WTC11 (cell line): ENCODE data around the gene RCAN2. TPM values are rescaled to one million over a fixed set of nuclear protein-coding genes. Genes with fewer than 3 reads are reported as not detected.
A peak's percentile ranks its signal among the peaks of the same experiment; 100 is the strongest.

Experiments used
- ATAC-seq: fragments of 200-7000 bp; cut with Tn5 transposase; 2 replicates; pipeline ENCODE4 v1.10.0; 2021; ENCODE audit warnings: mild to moderate bottlenecking, moderate library complexity
- CTCF ChIA-PET: fragments of 300-600 bp; sonication (Branson Sonifier 250); formaldehyde crosslinking; loops from one replicate; lab custom pipeline; 2021; ENCODE audit warnings: antibody characterized with exemption; lab: Charles Lee
- POLR2A ChIA-PET: fragments of 350-600 bp; sonication (Branson Sonifier 250); formaldehyde crosslinking; loops from one replicate; lab custom pipeline; 2021; ENCODE audit warnings: antibody characterized with exemption; lab: Charles Lee
- DNase-seq: peaks from one replicate; pipeline ENCODE4 v3.0.0; 2021; ENCODE audit warnings: low spot score
- H3K27ac Mint-ChIP-seq: 2 replicates; pipeline ENCODE4 v1.8.0; 2021; ENCODE audit warnings: mixed read lengths
- H3K27me3 Mint-ChIP-seq: 2 replicates; pipeline ENCODE4 v1.8.0; 2021; ENCODE audit warnings: low read depth, mild to moderate bottlenecking, moderate library complexity, mixed read lengths
- H3K36me3 Mint-ChIP-seq: 2 replicates; pipeline ENCODE4 v1.8.0; 2021; ENCODE audit warnings: mixed read lengths
- H3K4me1 Mint-ChIP-seq: 2 replicates; pipeline ENCODE4 v1.8.0; 2022; ENCODE audit warnings: mixed read lengths
- H3K4me3 Mint-ChIP-seq: 2 replicates; pipeline ENCODE4 v1.8.0; 2021; ENCODE audit warnings: mild to moderate bottlenecking, moderate library complexity, mixed read lengths
- H3K9me3 Mint-ChIP-seq: 2 replicates; pipeline ENCODE4 v1.8.0; 2021; ENCODE audit warnings: mixed read lengths
- AFF4 ChIP-seq: sonication (generic); formaldehyde crosslinking; IDR thresholded peaks from 2 replicates; pipeline ENCODE4 v1.8.1; 2023; ENCODE audit warnings: mild to moderate bottlenecking, missing genetic modification reagents, borderline replicate concordance
- CBFB ChIP-seq: sonication (generic); formaldehyde crosslinking; IDR thresholded peaks from 2 replicates; pipeline ENCODE4 v1.8.1; 2022; ENCODE audit warnings: mild to moderate bottlenecking, low read depth, missing genetic modification reagents
- CREB1 ChIP-seq: sonication (generic); formaldehyde crosslinking; IDR thresholded peaks from 2 replicates; pipeline ENCODE4 v1.8.0; 2023; ENCODE audit warnings: mild to moderate bottlenecking, missing genetic modification reagents
- CTCF ChIP-seq: fragments of 200-600 bp; IDR thresholded peaks from 2 replicates; pipeline ENCODE4 v1.8.0; 2022; ENCODE audit warnings: antibody characterized with exemption
- E2F4 ChIP-seq: sonication (generic); formaldehyde crosslinking; IDR thresholded peaks from 2 replicates; pipeline ENCODE4 v1.8.1; 2022; ENCODE audit warnings: low read depth, mild to moderate bottlenecking, moderate library complexity, missing genetic modification reagents, borderline replicate concordance
- E2F5 ChIP-seq: sonication (generic); formaldehyde crosslinking; IDR thresholded peaks from 2 replicates; pipeline ENCODE4 v1.8.1; 2022; ENCODE audit warnings: mild to moderate bottlenecking, moderate library complexity, missing genetic modification reagents
- EMX1 ChIP-seq: fragments of 250-450 bp; sonication (Bioruptor Pico); IDR thresholded peaks from 2 replicates; pipeline ENCODE4 v1.8.0; 2021; ENCODE audit warnings: mild to moderate bottlenecking
- JAZF1 ChIP-seq: fragments of 250-450 bp; sonication (Bioruptor Pico); IDR thresholded peaks from 2 replicates; pipeline ENCODE4 v1.9.0; 2021; ENCODE audit warnings: moderate library complexity, mild to moderate bottlenecking, inconsistent platforms
- JUN ChIP-seq: sonication (generic); formaldehyde crosslinking; IDR thresholded peaks from 2 replicates; pipeline ENCODE4 v1.8.0; 2023; ENCODE audit warnings: mild to moderate bottlenecking, missing genetic modification reagents
- MXD4 ChIP-seq: fragments of 250-450 bp; sonication (Bioruptor Pico); IDR thresholded peaks from 2 replicates; pipeline ENCODE4 v1.8.0; 2021; ENCODE audit warnings: mild to moderate bottlenecking, moderate library complexity, borderline replicate concordance
- NFE2L1 ChIP-seq: sonication (generic); formaldehyde crosslinking; IDR thresholded peaks from 2 replicates; pipeline ENCODE4 v1.8.1; 2023; ENCODE audit warnings: missing genetic modification reagents
- NFYB ChIP-seq: sonication (generic); formaldehyde crosslinking; conservative IDR thresholded peaks from 2 replicates; pipeline ENCODE4 v1.8.0; 2022; ENCODE audit warnings: low read depth, missing genetic modification reagents
- PRRX2 ChIP-seq: fragments of 250-450 bp; sonication (Bioruptor Pico); IDR thresholded peaks from 2 replicates; pipeline ENCODE4 v1.8.0; 2021; ENCODE audit warnings: mild to moderate bottlenecking
- SMAD4 ChIP-seq: sonication (generic); formaldehyde crosslinking; IDR thresholded peaks from 2 replicates; pipeline ENCODE4 v1.8.0; 2022; ENCODE audit warnings: mild to moderate bottlenecking, missing genetic modification reagents
- TP53 ChIP-seq: sonication (generic); formaldehyde crosslinking; IDR thresholded peaks from 2 replicates; pipeline ENCODE4 v1.8.1; 2023; ENCODE audit warnings: mild to moderate bottlenecking, missing genetic modification reagents
- ZNF232 ChIP-seq: sonication (generic); formaldehyde crosslinking; IDR thresholded peaks from 2 replicates; pipeline ENCODE4 v1.8.0; 2022; ENCODE audit warnings: mild to moderate bottlenecking, missing genetic modification reagents
- ZNF263 ChIP-seq: sonication (generic); formaldehyde crosslinking; IDR thresholded peaks from 2 replicates; pipeline ENCODE4 v1.8.1; 2022; ENCODE audit warnings: low read depth, mild to moderate bottlenecking, moderate library complexity, missing genetic modification reagents
- ZNF317 ChIP-seq: sonication (generic); formaldehyde crosslinking; IDR thresholded peaks from 2 replicates; pipeline ENCODE4 v1.8.1; 2023; ENCODE audit warnings: low read depth, mild to moderate bottlenecking, moderate library complexity, missing genetic modification reagents, borderline replicate concordance
- ZNF423 ChIP-seq: fragments of 250-450 bp; sonication (Bioruptor Pico); IDR thresholded peaks from 2 replicates; pipeline ENCODE4 v2.1.2; 2022; ENCODE audit warnings: mild to moderate bottlenecking, moderate library complexity
- total RNA-seq: library from RNA; stranded (reverse); gene quantifications from 3 replicates; pipeline ENCODE4 v1.2.3, GENCODE V29; 2021

Gene RCAN2
- total RNA-seq, 1 experiment from 2014 or later, result 3.9 TPM

DNA sequence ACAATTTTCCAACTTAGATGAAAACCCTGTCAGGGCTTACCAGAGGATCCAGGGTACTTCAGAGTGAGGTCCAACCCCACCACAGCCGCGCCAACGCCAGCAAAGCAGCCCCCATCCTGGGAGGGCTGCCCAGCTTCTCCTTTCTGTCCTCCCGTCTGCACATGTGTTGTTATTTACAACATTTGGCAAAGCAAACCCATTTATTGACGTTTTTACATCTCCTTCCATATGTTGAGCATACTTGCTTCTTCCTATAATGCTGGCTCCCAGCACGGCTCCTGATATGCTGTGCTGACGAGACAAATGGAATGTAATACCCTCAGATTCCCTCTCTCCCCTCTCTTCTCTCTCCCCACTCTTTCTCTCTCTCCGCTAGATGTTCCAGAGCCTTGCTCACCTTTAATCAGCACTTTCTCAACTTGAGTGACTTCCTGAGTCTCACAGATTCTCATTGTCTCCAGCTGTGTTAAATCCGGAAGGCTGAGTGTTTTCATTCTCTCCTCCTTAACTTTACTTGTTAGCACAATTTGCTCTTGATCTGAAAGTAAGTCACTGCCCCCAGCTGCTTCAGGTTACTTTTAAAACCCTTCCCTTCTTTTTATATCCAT lies 22.7 kb downstream of the RCAN2 start:
- Mint-ChIP-seq H3K27ac (peak overlapping the region; percentile 63), H3K4me1 (peaks cover 56% of the 10 kb centered on the region), H3K9me3 (peaks cover 18% of the 10 kb centered on the region), H3K4me3 (peak overlapping the region; percentile 4; the same call in 1 of the 2 replicates), H3K36me3 (peaks cover 17% of the 10 kb centered on the region), H3K27me3 (no peaks in the 10 kb centered on the region)
- POLR2A ChIA-PET, result no interaction called here
- CTCF ChIA-PET, result interaction anchor here (1.1 to 5.9 kb wide), 3 partner anchors 9 to 187 kb away, joined by 3 to 39 read pairs (median 5); partner anchors contain the start of gene RCAN2
- 0 out of 2 replicates have a peak, but pooled peaks have one; percentile 20 for TF ChIP-seq NFE2L1
- no peak for TF ChIP-seq TP53
- TF ChIP-seq SMAD4, result no peak
- DNase-seq (no peak), ATAC-seq (peak; percentile 67)

DNA sequence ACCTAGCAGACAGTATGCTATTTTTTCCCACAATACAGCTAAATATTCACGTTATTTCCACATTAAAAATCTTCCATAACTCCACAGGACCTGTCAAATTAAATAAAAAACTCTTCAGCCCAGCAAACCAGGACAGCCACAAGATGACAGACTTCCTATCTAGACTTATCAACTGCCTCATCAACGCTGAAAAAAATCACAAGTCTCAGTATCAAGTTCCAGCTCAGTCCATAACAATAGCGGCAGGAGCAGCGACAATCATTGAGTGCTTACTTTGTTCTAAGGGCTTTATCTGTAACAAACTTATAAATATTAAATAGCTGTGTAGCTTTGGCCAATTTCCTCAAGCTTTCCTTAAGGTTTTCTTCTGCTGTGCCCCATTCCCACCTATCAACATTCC lies 24.7 kb downstream of the RCAN2 start:
- no peak overlapping the region for H3K4me3 Mint-ChIP-seq
- peaks cover 17% of the 10 kb centered on the region for H3K36me3 Mint-ChIP-seq
- H3K9me3 Mint-ChIP-seq, result peaks cover 18% of the 10 kb centered on the region
- H3K4me1 Mint-ChIP-seq, result peaks cover 55% of the 10 kb centered on the region
- TF ChIP-seq PRRX2 (CRISPR knock-in tag), result no peak
- TF ChIP-seq E2F5 (CRISPR knock-in tag), result no peak
- no peak for TF ChIP-seq CTCF
- TF ChIP-seq CBFB (CRISPR knock-in tag), result no peak
- no peak for TF ChIP-seq CREB1 (CRISPR knock-in tag)
- TF ChIP-seq E2F4, result no peak
- TF ChIP-seq JAZF1 (CRISPR knock-in tag), result no peak
- TF ChIP-seq, all 79 proteins: peak for 0
- no peak overlapping the region for H3K27ac Mint-ChIP-seq
- H3K27me3 Mint-ChIP-seq, result no peaks in the 10 kb centered on the region
- 0 out of 2 replicates have a peak, but pooled peaks have one; percentile 11 for ATAC-seq
- ChIA-PET POLR2A (no interaction called here), CTCF (interaction anchor here (5.9 kb wide), 1 partner anchor 25 kb away, joined by 39 read pairs; the partner anchor contains the start of gene RCAN2)
- no peak for DNase-seq

DNA sequence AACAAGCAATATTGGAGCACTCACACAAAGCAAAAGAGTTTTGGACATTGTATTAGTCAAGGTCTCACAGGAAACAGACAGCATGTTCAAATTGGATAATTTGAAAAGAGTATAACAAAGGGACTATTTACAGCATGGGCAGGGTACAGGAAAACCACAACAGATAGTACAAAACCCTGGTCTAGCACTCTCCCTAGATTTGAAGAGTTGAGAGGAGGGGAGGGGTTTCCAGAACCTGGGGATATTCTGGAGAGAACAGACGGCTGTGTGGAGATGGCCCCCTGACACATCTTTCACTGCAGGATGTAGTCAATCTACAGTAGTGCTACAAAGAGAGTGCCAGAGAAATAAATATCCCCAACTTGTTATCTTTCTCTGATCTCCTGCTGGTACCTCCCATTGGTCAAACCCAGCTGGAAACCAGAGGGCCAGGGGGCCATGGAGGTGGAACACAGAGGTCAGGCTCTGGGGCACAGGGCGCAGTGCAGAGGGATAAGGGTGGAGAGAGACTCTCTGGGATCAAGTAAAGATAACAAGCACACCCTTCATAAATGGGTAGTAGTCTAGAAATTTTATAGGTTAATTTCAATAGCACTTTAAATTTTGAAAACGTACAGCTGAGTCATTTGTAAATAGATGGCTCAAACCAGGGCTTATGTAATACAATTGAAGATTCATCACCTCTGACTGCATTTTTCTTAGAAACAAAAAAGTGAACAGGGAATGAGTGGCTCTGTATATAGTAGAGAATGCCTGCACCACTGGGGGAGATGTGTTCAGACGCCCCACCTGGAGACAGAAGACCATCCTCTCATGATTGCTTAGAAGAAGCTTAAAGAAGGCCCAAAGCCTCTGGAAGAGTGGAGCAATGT lies 25.7 kb downstream of the RCAN2 start:
- POLR2A ChIA-PET, result no interaction called here
- no peak overlapping the region for H3K4me3 Mint-ChIP-seq
- TF ChIP-seq TP53 (no peak), NFYB (no peak), ZNF423 (CRISPR knock-in tag) (peak; percentile 28; the same call in 1 of the 2 replicates)
- CTCF ChIA-PET, result interaction anchor here (5.9 kb wide), 1 partner anchor 26 kb away, joined by 39 read pairs; the partner anchor contains the start of gene RCAN2
- no peak for ATAC-seq
- no peak for DNase-seq
- H3K27ac Mint-ChIP-seq, result peak overlapping the region; percentile 46; the same call in 1 of the 2 replicates
- peaks cover 7% of the 10 kb centered on the region for H3K36me3 Mint-ChIP-seq
- H3K9me3 Mint-ChIP-seq, result peaks cover 8% of the 10 kb centered on the region; the same call in 1 of the 2 replicates
- H3K4me1 Mint-ChIP-seq, result peaks cover 50% of the 10 kb centered on the region
- H3K27me3 Mint-ChIP-seq, result no peaks in the 10 kb centered on the region

DNA sequence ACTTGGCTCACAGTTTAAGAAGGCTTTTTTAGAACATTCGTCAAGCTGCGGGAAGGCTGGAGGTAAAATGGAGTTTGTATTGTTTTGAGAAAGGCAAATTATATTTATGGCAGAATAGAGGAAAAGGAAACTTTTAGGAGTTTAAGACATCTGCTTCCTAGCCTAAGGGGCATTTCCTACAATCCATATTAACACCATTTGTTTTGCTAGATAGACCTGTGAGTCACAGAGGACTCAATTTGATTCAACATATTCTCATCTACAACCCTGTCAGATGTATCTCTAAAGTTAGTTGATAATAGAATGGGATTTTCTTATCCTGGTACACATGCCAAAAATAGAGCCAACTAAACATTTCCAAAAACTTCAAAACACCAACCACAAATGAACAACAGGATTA lies 35.0 kb downstream of the RCAN2 start:
- DNase-seq, result no peak
- CTCF ChIA-PET, result no interaction called here
- ATAC-seq, result no peak
- Mint-ChIP-seq H3K4me1 (no peaks in the 10 kb centered on the region), H3K4me3 (no peak overlapping the region), H3K9me3 (no peaks in the 10 kb centered on the region), H3K27me3 (no peaks in the 10 kb centered on the region), H3K36me3 (no peaks in the 10 kb centered on the region), H3K27ac (no peak overlapping the region)
- POLR2A ChIA-PET, result interaction anchor here (0.6 kb wide), 1 partner anchor 1162 kb away, joined by 8 read pairs; no protein-coding TSS in a partner anchor
- TF ChIP-seq AFF4 (CRISPR knock-in tag), result no peak
- no peak for TF ChIP-seq NFYB
- TF ChIP-seq EMX1 (CRISPR knock-in tag), result no peak
- no peak for TF ChIP-seq CREB1 (CRISPR knock-in tag)
- no peak for TF ChIP-seq JUN (CRISPR knock-in tag)
- no peak for TF ChIP-seq ZNF263 (CRISPR knock-in tag)
- TF ChIP-seq ZNF232 (CRISPR knock-in tag), result no peak
- TF ChIP-seq MXD4, result no peak
- TF ChIP-seq ZNF317 (CRISPR knock-in tag), result no peak
